MV-4-11 (cell line): ENCODE measurements around the gene APRT.

ENCODE experiments used
- DNase-seq: peaks from one replicate; lab custom pipeline; 2025; lab: John Stamatoyannopoulos, UW

The APRT gene

GRCh38 chr16:88787579-88788314 lies 24.0 kb downstream of the APRT start:
- no peak for DNase-seq

- peak; percentile 47 for DNase-seq
Measured at GRCh38 chr16:88785106-88785924, 26.4 kb downstream of the APRT start, which contains the start of gene PIEZO1. Gene PIEZO1 (minus strand): TSS chr16:88785220. CDS start chr16:88784964, 256 bp downstream.

- DNase-seq = no peak
Measured at GRCh38 chr16:88784856-88785105, 26.9 kb downstream of the APRT start.

GRCh38 chr16:88784074-88784855 lies 27.5 kb downstream of the APRT start:
- DNase-seq = peak; percentile 65

- DNase-seq = peak; percentile 38
Measured at GRCh38 chr16:88783391-88784073, 28.2 kb downstream of the APRT start.

- no peak for DNase-seq
Measured at GRCh38 chr16:88782454-88783390, 29.0 kb downstream of the APRT start.

GRCh38 chr16:88781140-88782077 lies 30.3 kb downstream of the APRT start:
- peak; percentile 60 for DNase-seq

GRCh38 chr16:88780142-88781062 lies 31.3 kb downstream of the APRT start:
- DNase-seq = no peak

- DNase-seq = no peak
Measured at GRCh38 chr16:88779406-88780141, 32.2 kb downstream of the APRT start.

- no peak for DNase-seq
Measured at GRCh38 chr16:88778541-88779065, 33.1 kb downstream of the APRT start.

- peak; percentile 23 for DNase-seq
Measured at GRCh38 chr16:88778271-88778525, 33.5 kb downstream of the APRT start.

GRCh38 chr16:88777471-88778270 lies 34.1 kb downstream of the APRT start:
- DNase-seq = no peak

- no peak for DNase-seq
Measured at GRCh38 chr16:88775825-88776224, 35.9 kb downstream of the APRT start.

GRCh38 chr16:88774544-88775393 lies 37.0 kb downstream of the APRT start:
- DNase-seq = no peak

GRCh38 chr16:88773812-88774291 lies 37.9 kb downstream of the APRT start:
- peak; percentile 25 for DNase-seq
